T-cell (primary cell): Measurements from ENCODE around the gene ADAM10. TPM values are rescaled to one million over a fixed set of nuclear protein-coding genes. Genes with fewer than 3 reads are reported as not detected.

Experiments
- ATAC-seq, 4 experiments: fragments of 200-7000 bp in 3 of 4; fragments of 150-1000 bp in 1 of 4; cut with Tn5 transposase; replicated peaks in 1 of 4; 1 replicate in 3 of 4; 2 replicates in 1 of 4; pipeline ENCODE4 v1.10.0; 2021; ENCODE audit warnings: moderate library complexity in 3 of 4, mild to moderate bottlenecking in 2 of 4, moderate number of reproducible peaks in 1 of 4
- CTCF ChIA-PET, 2 donors: fragments of 300-600 bp; sonication (Branson Sonifier 250); formaldehyde crosslinking; loops; one replicate each; lab custom pipeline; 2022; ENCODE audit warnings: antibody characterized with exemption in 2 of 2; lab: Charles Lee
- POLR2A ChIA-PET, 2 donors: fragments of 300-600 bp; sonication (Branson Sonifier 250); formaldehyde crosslinking; loops; one replicate each; lab custom pipeline; 2022; ENCODE audit warnings: antibody characterized with exemption in 2 of 2; lab: Charles Lee
- DNase-seq, 35 experiments: peaks; one replicate each; pipeline versions ENCODE4 v3.0.0 to v3.0.0-alpha.2; 2013 to 2023
- H3K27ac ChIP-seq: one replicate; pipeline ENCODE4 v1.5.1; 2013; ENCODE audit warnings: low read length
- H3K27me3 ChIP-seq, 2 experiments: replicated peaks in 1 of 2; 1 replicate in 1 of 2; 2 replicates in 1 of 2; pipeline versions ENCODE4 v1.6.1 to v1.7.0; 2013; ENCODE audit warnings: low read length in 1 of 2, mixed read lengths in 1 of 2; ENCODE audit not compliant: control insufficient read depth in 2 of 2, insufficient read depth in 2 of 2; ENCODE audit errors: extremely low read depth in 1 of 2
- H3K36me3 ChIP-seq, 2 donors: 1 replicate in 1 of 2; 2 replicates in 1 of 2; pipeline versions ENCODE4 v1.6.1 to v1.7.0; 2013; ENCODE audit warnings: low read length in 1 of 2; ENCODE audit not compliant: control insufficient read depth in 2 of 2, insufficient read depth in 1 of 2; ENCODE audit errors: extremely low read depth in 1 of 2
- H3K4me1 ChIP-seq, 2 experiments: 1 replicate in 1 of 2; 2 replicates in 1 of 2; pipeline versions ENCODE4 v1.6.1 to v1.7.0; 2013; ENCODE audit warnings: low read length in 2 of 2, mixed read lengths in 1 of 2; ENCODE audit not compliant: insufficient read depth in 2 of 2, control insufficient read depth in 1 of 2; ENCODE audit errors: extremely low read depth in 1 of 2
- H3K4me3 ChIP-seq, 2 donors: 1 replicate in 1 of 2; 2 replicates in 1 of 2; pipeline versions ENCODE4 v1.5.1 to v1.7.0; 2013; ENCODE audit warnings: mild to moderate bottlenecking in 2 of 2, low read length in 1 of 2, moderate library complexity in 1 of 2; ENCODE audit not compliant: control insufficient read depth in 1 of 2; ENCODE audit errors: extremely low read depth in 1 of 2
- H3K9me3 ChIP-seq: 2 replicates; pipeline ENCODE4 v1.7.0; 2013
- H3K27ac Mint-ChIP-seq, 2 donors: one replicate each; pipeline ENCODE4 v1.8.0; 2020 to 2021; ENCODE audit warnings: mild to moderate bottlenecking in 2 of 2, mixed read lengths in 2 of 2
- H3K27me3 Mint-ChIP-seq, 2 donors: one replicate each; pipeline ENCODE4 v1.8.0; 2021 to 2022; ENCODE audit warnings: mixed read lengths in 2 of 2
- H3K36me3 Mint-ChIP-seq: one replicate; pipeline ENCODE4 v1.8.0; 2021; ENCODE audit warnings: mixed read lengths
- H3K4me1 Mint-ChIP-seq, 3 donors: one replicate each; pipeline ENCODE4 v1.8.0; 2020 to 2022; ENCODE audit warnings: mixed read lengths in 3 of 3, mild to moderate bottlenecking in 1 of 3
- H3K4me3 Mint-ChIP-seq, 3 donors: one replicate each; pipeline ENCODE4 v1.8.0; 2020 to 2022; ENCODE audit warnings: mild to moderate bottlenecking in 3 of 3, mixed read lengths in 3 of 3, moderate library complexity in 3 of 3
- H3K9me3 Mint-ChIP-seq, 3 donors: one replicate each; pipeline ENCODE4 v1.8.0; 2020 to 2022; ENCODE audit warnings: mixed read lengths in 3 of 3
- WGBS: methylation state at CpG from one replicate; pipeline ENCODE4 v1.1.5; 2013; ENCODE audit warnings: missing lambda C conversion rate; ENCODE audit not compliant: insufficient coverage; 5-methylcytosine and 5-hydroxymethylcytosine counted together
- total RNA-seq, 35 experiments: library from RNA in 6 of 35; stranded (reverse) in 6 of 35; fragments of 120-200 nt in 1 of 35; gene quantifications; one replicate each; pipeline versions ENCODE4 v1.2.1 to v1.2.4 and lab custom pipeline; 2013 to 2026

The ADAM10 gene
- total RNA-seq, 5 donors from 2014 or later (not counting 1 experiment from before 2014, with no cell fraction given) = 99.5 to 146 (median 113) TPM

DNA sequence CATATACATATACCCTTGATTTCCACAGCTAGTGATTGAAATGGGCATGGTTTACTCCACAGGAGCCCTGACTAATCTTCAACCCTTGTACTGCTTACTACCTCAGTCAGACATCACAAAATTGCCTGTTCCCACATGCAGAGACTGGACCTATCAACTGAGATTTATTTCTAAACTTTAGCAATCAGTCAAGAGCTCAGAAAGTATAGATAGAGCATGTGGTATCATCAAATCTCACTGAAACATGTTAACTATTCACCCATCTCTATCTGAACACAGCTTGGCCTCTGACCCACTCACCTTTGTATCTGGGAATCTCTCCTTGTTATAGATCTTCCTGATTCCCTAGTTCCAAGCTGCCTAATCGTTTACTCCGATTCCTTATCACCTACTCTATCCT is 14.6 kb downstream of the ADAM10 start:
- ATAC-seq (no peak), DNase-seq (no peak)
- Mint-ChIP-seq H3K4me1 (peaks cover 75 to 78% (median 78%) of the 10 kb centered on the region in 3 donors), H3K4me3 (no peak overlapping the region), H3K36me3 (peaks cover 14% of the 10 kb centered on the region), H3K27ac (no peak overlapping the region), H3K9me3 (no peaks in the 10 kb centered on the region), H3K27me3 (no peaks in the 10 kb centered on the region)
- ChIA-PET CTCF (interaction anchor here in 1 of 2 donors (0.5 kb wide), 1 partner anchor 8 kb away, joined by 5 read pairs; no protein-coding TSS in a partner anchor), POLR2A (no interaction called here)
- 100% methylated on average over 2 of the region's 2 CpGs for WGBS
- H3K4me1 ChIP-seq = peaks cover 18 to 33% of the 10 kb centered on the region in 2 experiments
- H3K27me3 ChIP-seq = no peaks in the 10 kb centered on the region
- H3K36me3 ChIP-seq = peaks cover 0 to 3% of the 10 kb centered on the region in 2 donors
- no peak overlapping the region for H3K27ac ChIP-seq
- H3K4me3 ChIP-seq = no peak overlapping the region
- no peaks in the 10 kb centered on the region for H3K9me3 ChIP-seq

DNA sequence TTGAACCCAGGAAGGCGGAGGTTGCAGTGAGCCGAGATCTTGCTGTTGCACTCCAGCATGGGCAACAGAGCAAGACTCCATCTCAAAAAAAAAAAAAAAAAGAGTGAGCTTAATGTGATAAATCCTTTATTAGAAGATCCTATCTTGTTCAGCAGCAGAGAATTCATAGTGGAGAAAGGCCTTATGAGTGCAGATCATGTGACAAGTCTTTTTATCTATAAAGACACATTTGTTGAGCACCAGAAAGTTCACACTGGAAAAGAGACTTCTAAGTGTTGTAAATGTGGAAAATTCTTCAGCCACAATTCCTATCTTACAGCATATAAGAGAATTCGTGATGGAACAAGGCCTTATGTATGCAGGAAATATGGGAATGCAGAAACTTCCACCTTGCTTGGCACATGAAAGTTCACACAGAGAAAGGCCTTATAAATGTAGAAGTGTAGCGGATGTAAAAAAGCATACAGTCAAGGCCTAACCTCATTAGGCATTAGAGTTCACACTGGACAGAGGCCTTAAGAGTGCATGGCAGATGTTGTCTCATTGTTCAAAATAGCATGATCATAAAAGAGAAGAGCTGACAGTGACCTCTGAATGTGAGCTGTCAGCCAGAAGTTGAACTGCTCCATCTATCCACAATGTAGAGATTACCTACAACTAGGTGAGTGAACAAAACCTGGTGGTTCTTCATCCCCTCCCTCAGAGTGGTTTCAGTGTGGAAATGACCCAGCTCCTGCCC is 16.7 kb downstream of the ADAM10 start:
- Mint-ChIP-seq H3K4me3 (peak overlapping the region in 1 of 3 donors; percentile 44), H3K4me1 (peaks cover 72 to 75% (median 74%) of the 10 kb centered on the region in 3 donors), H3K36me3 (peaks cover 17% of the 10 kb centered on the region), H3K9me3 (no peaks in the 10 kb centered on the region), H3K27ac (peak overlapping the region; percentile 25 to 49), H3K27me3 (no peaks in the 10 kb centered on the region)
- WGBS = 100% methylated on average over 2 of the region's 4 CpGs
- peaks cover 16 to 22% of the 10 kb centered on the region in 2 experiments for H3K4me1 ChIP-seq
- peaks cover 0 to 3% of the 10 kb centered on the region in 2 donors for H3K36me3 ChIP-seq
- no peaks in the 10 kb centered on the region for H3K27me3 ChIP-seq
- ATAC-seq (no peak), DNase-seq (no peak)
- ChIA-PET POLR2A (no interaction called here), CTCF (interaction anchor here (0.5 to 0.6 kb wide), 2 partner anchors 194 to 462 kb away, joined by 3 to 4 read pairs; no protein-coding TSS in a partner anchor)
- no peak overlapping the region for H3K4me3 ChIP-seq
- no peaks in the 10 kb centered on the region for H3K9me3 ChIP-seq
- no peak overlapping the region for H3K27ac ChIP-seq

GRCh38 chr15:58731756-58732535 is 17.6 kb downstream of the ADAM10 start:
- H3K36me3 Mint-ChIP-seq = peaks cover 17% of the 10 kb centered on the region
- peaks cover 69 to 72% (median 72%) of the 10 kb centered on the region in 3 donors for H3K4me1 Mint-ChIP-seq
- DNase-seq (no peak), ATAC-seq (peak in 1 of 4 experiments; percentile 46)
- no peaks in the 10 kb centered on the region for H3K27me3 Mint-ChIP-seq
- Histone ChIP-seq H3K4me1 (peaks cover 15 to 16% of the 10 kb centered on the region in 2 experiments), H3K27ac (no peak overlapping the region), H3K36me3 (peaks cover 0 to 3% of the 10 kb centered on the region in 2 donors), H3K27me3 (no peaks in the 10 kb centered on the region), H3K9me3 (no peaks in the 10 kb centered on the region), H3K4me3 (no peak overlapping the region)
- CTCF ChIA-PET = no interaction called here
- POLR2A ChIA-PET = no interaction called here
- peak overlapping the region in 1 of 3 donors; percentile 44 for H3K4me3 Mint-ChIP-seq
- H3K27ac Mint-ChIP-seq = peak overlapping the region in 1 of 2 donors; percentile 27
- no CpG with 5 or more reads among the region's 5 CpGs for WGBS
- no peaks in the 10 kb centered on the region for H3K9me3 Mint-ChIP-seq

DNA sequence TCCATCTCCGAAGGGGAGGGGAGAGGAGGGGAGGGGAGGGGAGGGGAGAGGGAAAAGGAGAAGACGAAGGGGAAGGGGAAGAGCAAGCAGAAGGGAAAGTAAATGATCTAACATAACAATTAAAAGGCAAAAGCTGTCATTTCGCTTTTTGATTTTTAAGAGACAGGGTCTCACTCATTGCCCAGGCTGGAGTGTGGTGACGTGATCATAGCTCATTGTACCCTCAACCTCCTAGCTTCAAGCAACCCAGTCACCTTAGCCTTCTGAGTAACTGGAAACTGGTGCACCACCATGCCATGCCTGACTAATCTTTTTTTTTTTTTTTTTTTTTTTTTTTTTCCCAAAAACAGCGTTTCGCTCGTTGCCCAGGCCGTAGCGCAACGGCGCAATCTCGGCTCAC is 22.6 kb downstream of the ADAM10 start:
- Mint-ChIP-seq H3K27me3 (no peaks in the 10 kb centered on the region), H3K36me3 (peaks cover 13% of the 10 kb centered on the region), H3K4me1 (peaks cover 60 to 65% (median 62%) of the 10 kb centered on the region in 3 donors), H3K27ac (no peak overlapping the region), H3K9me3 (no peaks in the 10 kb centered on the region), H3K4me3 (no peak overlapping the region)
- no peak overlapping the region for H3K27ac ChIP-seq
- WGBS = 100% methylated on average over 1 of the region's 12 CpGs
- H3K9me3 ChIP-seq = no peaks in the 10 kb centered on the region
- H3K4me3 ChIP-seq = no peak overlapping the region
- no peaks in the 10 kb centered on the region for H3K27me3 ChIP-seq
- POLR2A ChIA-PET = interaction anchor here (0.6 to 0.7 kb wide), 3 partner anchors 9 to 333 kb away, joined by 3 to 4 read pairs (median 4); no protein-coding TSS in a partner anchor
- H3K36me3 ChIP-seq = peaks cover 0 to 3% of the 10 kb centered on the region in 2 donors
- no peak for DNase-seq
- CTCF ChIA-PET = interaction anchor here in 1 of 2 donors (0.6 to 0.7 kb wide), 2 partner anchors 10 to 19 kb away, joined by 3 to 6 read pairs; no protein-coding TSS in a partner anchor
- peaks cover 9 to 13% of the 10 kb centered on the region in 2 experiments for H3K4me1 ChIP-seq
- no peak for ATAC-seq

DNA sequence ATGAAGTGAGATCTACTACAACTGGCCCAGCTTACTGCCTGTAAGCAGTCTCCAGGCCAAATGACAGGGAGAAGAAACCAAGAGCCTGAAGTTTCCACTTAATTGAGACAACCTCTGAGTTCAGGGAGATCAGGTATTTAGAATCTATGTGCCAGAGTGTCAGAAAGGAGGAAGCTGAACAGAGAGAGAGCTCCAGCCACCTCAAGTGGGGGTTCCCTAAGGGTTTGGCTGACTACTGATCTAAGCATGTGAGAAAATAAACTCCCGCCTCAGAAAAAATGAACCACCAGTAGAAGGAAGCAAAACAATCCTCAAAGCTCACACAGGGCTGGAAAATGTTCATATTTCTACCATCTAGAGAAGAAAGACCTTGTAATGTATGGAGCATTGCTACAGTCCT is 25.0 kb downstream of the ADAM10 start:
- H3K27ac Mint-ChIP-seq = peak overlapping the region; percentile 3 to 7
- DNase-seq = peak in 3 of 35 experiments; percentile 14 to 33 (median 16)
- H3K4me3 Mint-ChIP-seq = no peak overlapping the region
- peaks cover 8% of the 10 kb centered on the region in 2 experiments for H3K4me1 ChIP-seq
- peaks cover 59 to 71% (median 62%) of the 10 kb centered on the region in 3 donors for H3K4me1 Mint-ChIP-seq
- peaks cover 0 to 3% (median 0%) of the 10 kb centered on the region in 3 donors for H3K9me3 Mint-ChIP-seq
- H3K36me3 ChIP-seq = no peaks in the 10 kb centered on the region
- peaks cover 12% of the 10 kb centered on the region for H3K36me3 Mint-ChIP-seq
- no peak overlapping the region for H3K4me3 ChIP-seq
- peak in 3 of 4 experiments; percentile 37 to 78 (median 53) for ATAC-seq
- no CpG with 5 or more reads among the region's 1 CpG for WGBS
- POLR2A ChIA-PET = interaction anchor here (0.6 to 0.7 kb wide), 3 partner anchors 13 to 395 kb away, joined by 3 to 6 read pairs (median 4); no protein-coding TSS in a partner anchor
- no peaks in the 10 kb centered on the region for H3K27me3 Mint-ChIP-seq
- H3K9me3 ChIP-seq = no peaks in the 10 kb centered on the region
- CTCF ChIA-PET = interaction anchor here in 1 of 2 donors (0.9 kb wide), 1 partner anchor 1974 kb away, joined by 3 read pairs; no protein-coding TSS in a partner anchor
- H3K27me3 ChIP-seq = no peaks in the 10 kb centered on the region
- no peak overlapping the region for H3K27ac ChIP-seq

DNA sequence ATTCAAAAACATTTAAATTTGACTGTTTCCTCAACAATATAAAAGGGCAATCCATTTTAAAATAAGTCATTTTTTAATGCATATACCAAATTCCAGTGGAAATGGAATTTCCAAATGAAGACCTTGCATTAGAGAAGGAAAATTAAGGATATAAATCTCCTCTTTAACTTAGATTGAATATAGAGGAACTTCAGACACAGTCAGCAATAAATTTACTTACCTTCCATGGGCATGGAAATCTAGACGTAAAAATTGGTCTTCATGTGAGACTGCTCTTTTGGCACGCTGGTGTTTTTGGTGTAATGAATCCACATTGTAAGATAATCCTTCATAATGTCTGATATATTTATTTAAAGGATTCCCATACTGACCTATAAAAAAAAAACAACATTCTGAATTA is 32.1 kb downstream of the ADAM10 start:
- CTCF ChIA-PET = no interaction called here
- no CpG with 5 or more reads among the region's 2 CpGs for WGBS

More for the DNA sequence above, 32.1 kb downstream of the ADAM10 start:
- Histone ChIP-seq H3K4me1 (peaks cover 3 to 6% of the 10 kb centered on the region in 2 experiments), H3K9me3 (no peaks in the 10 kb centered on the region), H3K4me3 (no peak overlapping the region), H3K27me3 (no peaks in the 10 kb centered on the region), H3K36me3 (peaks cover 0 to 23% of the 10 kb centered on the region in 2 donors), H3K27ac (no peak overlapping the region)
- ATAC-seq (no peak), DNase-seq (no peak)
- peaks cover 34 to 35% (median 34%) of the 10 kb centered on the region in 3 donors for H3K4me1 Mint-ChIP-seq
- no peak overlapping the region for H3K4me3 Mint-ChIP-seq
- H3K36me3 Mint-ChIP-seq = peaks cover 36% of the 10 kb centered on the region
- no peaks in the 10 kb centered on the region for H3K27me3 Mint-ChIP-seq
- H3K27ac Mint-ChIP-seq = no peak overlapping the region
- POLR2A ChIA-PET = no interaction called here
- peaks cover 0 to 3% (median 0%) of the 10 kb centered on the region in 3 donors for H3K9me3 Mint-ChIP-seq
